ENCODE results near the gene CYLD.

- TF ChIP-seq POLR2A (IDR thresholded peaks at IDR 0.05; ENCODE audit: low read depth, low read length) (no peak), TAF1 (IDR thresholded peaks at IDR 0.05; ENCODE audit: borderline replicate concordance, low read depth, low read length) (no peak)
Measured at GRCh38 chr16:50814541-50814940, 72.7 kb downstream of the CYLD start.
